ENCODE measurements around the gene NELFA.

DNA sequence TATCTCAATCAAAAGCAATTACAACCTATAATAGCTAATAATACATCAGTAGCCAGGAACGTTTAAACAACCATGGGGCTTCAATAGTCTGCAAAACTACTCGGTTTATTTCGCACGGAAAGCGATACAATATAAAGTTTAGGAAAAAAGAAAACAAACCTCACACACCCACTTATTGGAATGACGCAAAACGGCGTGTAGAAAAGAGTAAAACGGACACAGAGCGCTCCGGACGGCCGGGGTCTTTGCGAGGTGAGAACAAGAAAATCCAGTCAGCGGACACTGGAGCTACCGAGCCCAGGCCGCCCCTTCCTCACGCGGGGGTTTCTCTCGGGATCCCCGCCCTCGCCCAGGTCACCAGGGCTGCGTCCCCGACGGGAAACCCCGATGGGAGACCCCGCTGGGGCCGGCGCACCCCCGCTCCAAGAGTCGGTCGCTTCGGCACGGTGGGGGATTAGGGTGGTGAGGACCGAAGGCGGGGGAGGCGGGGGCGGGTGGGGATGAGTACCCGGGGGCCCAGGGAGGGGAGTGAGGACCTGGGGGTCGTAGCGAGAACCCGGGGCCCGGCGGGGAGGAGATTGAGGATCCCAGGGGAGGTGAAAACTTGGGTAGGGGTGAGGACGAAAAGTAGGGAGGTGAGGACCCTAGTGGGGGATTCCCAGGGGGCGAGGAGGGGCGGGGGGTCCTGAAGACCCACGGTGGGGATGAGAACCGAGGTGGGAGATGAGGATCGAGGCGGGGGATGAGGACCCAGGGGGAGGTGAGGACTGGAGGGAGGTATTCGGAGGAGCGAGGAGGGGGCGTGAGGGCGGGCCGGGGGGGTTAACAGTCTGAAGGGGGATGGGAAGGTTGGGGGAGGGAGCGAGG is 737 bp downstream of the NELFA start:
- TF ChIP-seq EP300 (IDR thresholded peaks at IDR 0.05; ENCODE audit: borderline replicate concordance) = no peak
- TF ChIP-seq CREB1 (IDR thresholded peaks at IDR 0.05; ENCODE audit: low read depth) = no peak
- TF ChIP-seq TAF1 (IDR thresholded peaks at IDR 0.05; ENCODE audit: low read depth) = no peak
